ENCODE measurements around the gene SNRNP48. TPM values are rescaled to one million over a fixed set of nuclear protein-coding genes. Genes with fewer than 3 reads are reported as not detected.
A peak's percentile ranks its signal among the peaks of the same experiment; 100 is the strongest.

SNRNP48 gene
- total and polyA plus RNA-seq, 2 of the 4 experiments (the other 2 are of a cell fraction) = 5.2 to 6.2 TPM

- in situ Hi-C loops (cut with MboI; ENCODE audit: low sequenced_read_pairs) = no loop called here
- dilution Hi-C loops (cut with HindIII; ENCODE audit: low sequenced_read_pairs, unreplicated experiment) = no loop called here
- DNase-seq (peak; percentile 87), ATAC-seq (ENCODE audit: low read depth) (peak; percentile 81)
- peak overlapping the region; percentile 31 for H4K5ac ChIP-seq (ENCODE audit: low read depth, low read length)
- H3K27me3 ChIP-seq (ENCODE audit: control insufficient read depth, insufficient read depth, low read length) = no peaks in the 10 kb centered on the region
- H3K23ac ChIP-seq (ENCODE audit: low read depth, low read length) = no peak overlapping the region
- H3K9me1 ChIP-seq (ENCODE audit: insufficient read depth, low read length) = no peaks in the 10 kb centered on the region
- BruUV-seq (replicated peaks) = no TSS peak
- H3K18ac ChIP-seq (ENCODE audit: low read depth, low read length) = peak overlapping the region; percentile 80
- H3K36me3 ChIP-seq (ENCODE audit: control insufficient read depth, insufficient read depth, low read length) = no peaks in the 10 kb centered on the region
- H3K14ac ChIP-seq (replicated peaks; ENCODE audit: low read depth, low read length) = 0 out of 2 replicates have a peak overlapping the region, but pooled peaks have one; percentile 15
- H2AK9ac ChIP-seq (replicated peaks; ENCODE audit: low read depth, low read length, poor library complexity) = no peak overlapping the region
- ChIA-PET CTCF (no interaction called here), POLR2A (ENCODE audit: unreplicated experiment) (no interaction called here)
- H3K4ac ChIP-seq (ENCODE audit: low read depth, low read length) = peak overlapping the region; percentile 20
- no peak overlapping the region for H3K4me3 ChIP-seq (ENCODE audit: insufficient read depth, low read depth, low read length)
- H3K56ac ChIP-seq (ENCODE audit: extremely low read depth, insufficient read depth, low read length) = no peak overlapping the region
- H2BK20ac ChIP-seq (ENCODE audit: low read depth, low read length) = peak overlapping the region; percentile 40
- H2AFZ ChIP-seq (replicated peaks; ENCODE audit: low read length, poor library complexity) = peak overlapping the region; percentile 35
- H4K20me1 ChIP-seq (ENCODE audit: insufficient read depth, low read length) = no peaks in the 10 kb centered on the region
- peak overlapping the region; percentile 69; the same call in 1 of the 2 replicates for H3K4me2 ChIP-seq (ENCODE audit: low read depth, low read length)
- peak overlapping the region; percentile 6; the same call in 1 of the 3 replicates for H2BK15ac ChIP-seq (ENCODE audit: low read depth, low read length)
- H3K79me1 ChIP-seq (ENCODE audit: low read depth in 1 of 2, low read length in 2 of 2) = no peaks in the 10 kb centered on the region
- intact Hi-C loops (cut with micrococcal nuclease) = no loop called here
- peak overlapping the region; percentile 30; the same call in 1 of the 2 replicates for H3K27ac ChIP-seq (ENCODE audit: insufficient read depth, low read length)
- peak overlapping the region; percentile 88; the same call in 1 of the 2 replicates for H2AK5ac ChIP-seq (ENCODE audit: low read depth, low read length)
- no peak overlapping the region for H3K9ac ChIP-seq (ENCODE audit: low read depth, low read length)
- H2BK120ac ChIP-seq (ENCODE audit: low read depth, low read length) = peak overlapping the region; percentile 55; the same call in 1 of the 2 replicates
- peak overlapping the region; percentile 10 to 55; a peak in 3 of 4 replicates for H4K8ac ChIP-seq (ENCODE audit: low read depth in 2 of 2, low read length in 2 of 2)
- peak overlapping the region; percentile 26; the same call in 1 of the 2 replicates for H4K91ac ChIP-seq (ENCODE audit: insufficient read depth, low read depth, low read length)
- TF ChIP-seq RAD21 (IDR thresholded peaks at IDR 0.05; ENCODE audit: low read length) (no peak), FOS (IDR thresholded peaks at IDR 0.05; ENCODE audit: low read depth, low read length) (peak; percentile 76), BHLHE40 (IDR thresholded peaks at IDR 0.05; ENCODE audit: low read depth, low read length) (peak; percentile 71), CHD1 (IDR thresholded peaks at IDR 0.05; ENCODE audit: low read depth, low read length) (no peak)
- H2BK5ac ChIP-seq (ENCODE audit: low read depth, low read length, poor library complexity, severe bottlenecking) = peak overlapping the region; percentile 79
- peaks cover 9% of the 10 kb centered on the region for H3K4me1 ChIP-seq (ENCODE audit: control insufficient read depth, insufficient read depth, low read length)
- 89% methylated on average over 1 of the region's 12 CpGs; no CpG with 5 or more reads in 1 of the 2 experiments for WGBS, 2 experiments (ENCODE audit: extremely low coverage in 2 of 2, insufficient read length in 1 of 2)
- H3K9me3 ChIP-seq (ENCODE audit: control insufficient read depth, insufficient read depth, low read length) = no peaks in the 10 kb centered on the region
Measured at GRCh38 chr6:7640607-7641577, 50.9 kb downstream of the SNRNP48 start.
